AG09309 (cell line): ENCODE data around the gene FAM209A.
"Not testable (repeated sequence)": the region's sequence is repeated elsewhere in the genome, so short reads cannot be mapped to it uniquely, and the experiment has no call there.

ENCODE experiments used
- DNase-seq: peaks from one replicate; pipeline ENCODE4 v3.0.0-alpha.2; 2010; ENCODE audit warnings: low read depth
- H3K4me3 ChIP-seq: 2 replicates; pipeline ENCODE4 v1.5.1; 2011; ENCODE audit warnings: mild to moderate bottlenecking, low read depth, low read length, moderate library complexity; ENCODE audit not compliant: control insufficient read depth
- TF ChIP-seq, protein P1 (sequence below): IDR thresholded peaks from 2 replicates; pipeline ENCODE4 v1.5.1; 2011; ENCODE audit warnings: mild to moderate bottlenecking, low read depth, low read length, inconsistent platforms; ENCODE audit not compliant: insufficient read depth, control insufficient read depth; ENCODE audit errors: missing control alignments

The FAM209A gene, protein sequence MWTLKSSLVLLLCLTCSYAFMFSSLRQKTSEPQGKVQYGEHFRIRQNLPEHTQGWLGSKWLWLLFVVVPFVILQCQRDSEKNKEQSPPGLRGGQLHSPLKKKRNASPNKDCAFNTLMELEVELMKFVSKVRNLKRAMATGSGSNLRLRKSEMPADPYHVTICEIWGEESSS

DNA sequence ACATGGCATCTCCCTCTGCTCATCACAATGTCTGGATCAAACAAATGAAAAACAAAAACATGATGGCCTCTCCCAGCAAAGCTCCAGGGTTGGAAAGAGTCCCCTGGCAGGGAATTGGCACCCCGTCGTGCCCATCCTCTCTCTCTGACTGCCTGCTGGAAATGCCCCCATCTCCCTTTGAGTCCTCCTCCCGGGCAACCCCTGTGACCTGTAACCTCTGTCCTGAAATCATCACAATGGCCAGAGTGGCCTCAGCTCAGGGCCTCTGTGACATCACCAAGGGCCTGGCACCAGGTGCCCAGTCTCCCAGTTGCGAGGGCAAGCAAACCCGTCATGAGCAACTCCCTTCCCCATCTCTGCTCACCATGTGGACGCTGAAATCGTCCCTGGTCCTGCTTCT lies at the start of gene FAM209A:
Gene FAM209A, plus strand, starts transcription at position 301 of the 400 bp plus-strand sequence. Its CDS starts 65 bp downstream, at position 366.
- not testable (repeated sequence) for DNase-seq

DNA sequence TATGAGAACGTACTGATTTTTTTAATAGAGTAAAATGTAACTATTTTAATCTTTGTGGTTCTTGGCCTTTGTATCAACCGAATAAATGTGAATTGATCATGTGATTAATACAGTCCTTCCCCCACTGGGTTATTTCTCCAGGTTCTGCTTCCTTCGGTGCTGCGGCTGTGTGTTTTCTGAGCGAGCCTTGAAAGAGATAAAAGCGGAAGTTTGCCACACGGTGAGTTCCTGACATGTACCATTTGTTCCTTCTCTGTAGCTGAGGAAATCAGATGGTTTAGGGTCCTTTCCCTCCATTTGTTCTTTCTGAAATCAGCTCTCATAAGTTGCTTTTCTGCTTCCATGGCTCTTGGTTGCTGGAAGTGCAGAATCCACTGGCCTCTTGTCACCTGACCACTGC lies 40.6 kb upstream of the FAM209A start:
- no peak overlapping the region for H3K4me3 ChIP-seq
- DNase-seq, result no peak
- TF ChIP-seq, protein P1, sequence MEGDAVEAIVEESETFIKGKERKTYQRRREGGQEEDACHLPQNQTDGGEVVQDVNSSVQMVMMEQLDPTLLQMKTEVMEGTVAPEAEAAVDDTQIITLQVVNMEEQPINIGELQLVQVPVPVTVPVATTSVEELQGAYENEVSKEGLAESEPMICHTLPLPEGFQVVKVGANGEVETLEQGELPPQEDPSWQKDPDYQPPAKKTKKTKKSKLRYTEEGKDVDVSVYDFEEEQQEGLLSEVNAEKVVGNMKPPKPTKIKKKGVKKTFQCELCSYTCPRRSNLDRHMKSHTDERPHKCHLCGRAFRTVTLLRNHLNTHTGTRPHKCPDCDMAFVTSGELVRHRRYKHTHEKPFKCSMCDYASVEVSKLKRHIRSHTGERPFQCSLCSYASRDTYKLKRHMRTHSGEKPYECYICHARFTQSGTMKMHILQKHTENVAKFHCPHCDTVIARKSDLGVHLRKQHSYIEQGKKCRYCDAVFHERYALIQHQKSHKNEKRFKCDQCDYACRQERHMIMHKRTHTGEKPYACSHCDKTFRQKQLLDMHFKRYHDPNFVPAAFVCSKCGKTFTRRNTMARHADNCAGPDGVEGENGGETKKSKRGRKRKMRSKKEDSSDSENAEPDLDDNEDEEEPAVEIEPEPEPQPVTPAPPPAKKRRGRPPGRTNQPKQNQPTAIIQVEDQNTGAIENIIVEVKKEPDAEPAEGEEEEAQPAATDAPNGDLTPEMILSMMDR, result no peak

More for the DNA sequence above, at the start of gene FAM209A:
- not testable (repeated sequence) for H3K4me3 ChIP-seq

DNA sequence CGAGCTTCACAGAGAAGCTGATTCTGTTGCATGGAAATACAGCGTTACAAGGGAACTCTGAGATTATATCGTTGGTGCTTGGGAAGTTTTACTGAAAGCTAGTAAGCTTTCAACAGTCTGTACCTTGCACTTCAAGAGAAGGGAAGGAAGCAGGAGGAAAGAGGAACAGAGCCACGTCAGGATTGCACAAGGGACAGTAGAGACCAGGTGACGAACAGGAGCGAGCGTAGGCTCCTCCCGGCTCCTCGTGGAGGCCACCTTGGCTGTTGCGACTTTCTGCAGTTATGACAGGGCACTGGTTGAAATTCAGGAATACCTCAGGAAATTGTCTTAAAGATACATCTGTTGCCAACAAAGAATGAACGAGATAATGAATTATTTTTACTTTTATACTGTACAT lies 37.3 kb upstream of the FAM209A start:
- TF ChIP-seq, protein P1, result no peak
- no peak for DNase-seq

DNA sequence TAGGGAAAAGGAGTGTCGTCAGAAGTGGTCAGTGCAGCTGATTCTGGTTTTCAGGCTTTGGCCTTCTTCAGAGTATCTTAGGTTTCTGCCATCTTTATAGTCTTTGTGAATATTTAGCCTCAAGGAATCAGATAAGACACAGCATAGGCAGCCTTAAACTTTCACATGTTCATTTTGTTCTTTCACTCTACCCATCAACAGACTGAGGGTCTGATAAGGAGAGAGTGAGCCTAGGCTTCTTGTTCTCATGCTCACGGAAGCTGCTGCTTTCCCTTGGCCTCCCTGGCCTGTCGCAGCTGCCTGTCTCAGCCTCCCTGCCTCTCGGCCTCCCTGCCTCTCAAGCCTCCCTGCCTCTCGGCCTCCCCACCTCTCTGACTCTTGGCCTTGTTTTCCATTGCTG lies 36.0 kb upstream of the FAM209A start:
- H3K4me3 ChIP-seq, result no peak overlapping the region
- TF ChIP-seq, protein P1, result no peak
- no peak for DNase-seq

More for the DNA sequence above, 37.3 kb upstream of the FAM209A start:
- no peak overlapping the region for H3K4me3 ChIP-seq

DNA sequence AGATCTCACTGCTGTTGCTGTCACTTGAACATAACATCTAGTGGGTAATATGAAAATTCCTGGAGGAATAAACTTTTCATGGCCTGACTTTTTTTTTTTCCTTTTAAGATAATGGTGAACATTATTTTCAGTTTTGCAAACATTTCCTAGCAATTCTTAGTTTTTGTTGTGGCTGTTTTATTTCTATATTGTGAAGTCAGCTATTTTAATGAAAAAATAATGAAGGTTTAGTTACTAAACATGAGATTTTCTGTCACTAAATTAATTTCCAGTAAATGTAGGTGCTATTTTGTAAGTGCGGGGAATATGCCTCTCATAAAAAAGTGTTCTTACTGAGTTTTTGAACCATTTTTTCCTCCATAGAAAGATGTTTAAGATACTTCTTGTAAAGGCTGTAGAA lies 23.4 kb upstream of the FAM209A start:
- no peak overlapping the region for H3K4me3 ChIP-seq
- TF ChIP-seq, protein P1, result no peak
- no peak for DNase-seq

DNA sequence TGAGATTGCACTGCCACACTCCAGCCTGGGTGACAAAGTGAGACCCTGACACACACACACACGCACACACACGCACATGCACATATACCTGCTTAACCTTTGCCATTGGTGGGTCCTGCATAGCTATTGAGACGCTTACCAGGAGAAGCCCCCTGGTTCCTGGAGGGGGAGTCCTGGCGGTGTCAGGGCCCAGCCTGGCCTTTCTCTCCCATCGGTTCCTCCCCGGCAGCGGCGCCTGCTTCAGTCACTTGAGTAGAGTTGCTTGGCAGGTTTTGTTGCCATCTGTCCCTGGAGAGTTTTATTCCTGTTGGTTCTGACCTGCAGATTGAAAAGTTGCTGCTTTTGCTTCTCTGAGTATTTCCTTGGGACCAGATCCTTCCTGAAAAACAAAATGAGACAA lies 20.6 kb upstream of the FAM209A start:
- TF ChIP-seq, protein P1, result no peak
- no peak overlapping the region for H3K4me3 ChIP-seq
- no peak for DNase-seq

DNA sequence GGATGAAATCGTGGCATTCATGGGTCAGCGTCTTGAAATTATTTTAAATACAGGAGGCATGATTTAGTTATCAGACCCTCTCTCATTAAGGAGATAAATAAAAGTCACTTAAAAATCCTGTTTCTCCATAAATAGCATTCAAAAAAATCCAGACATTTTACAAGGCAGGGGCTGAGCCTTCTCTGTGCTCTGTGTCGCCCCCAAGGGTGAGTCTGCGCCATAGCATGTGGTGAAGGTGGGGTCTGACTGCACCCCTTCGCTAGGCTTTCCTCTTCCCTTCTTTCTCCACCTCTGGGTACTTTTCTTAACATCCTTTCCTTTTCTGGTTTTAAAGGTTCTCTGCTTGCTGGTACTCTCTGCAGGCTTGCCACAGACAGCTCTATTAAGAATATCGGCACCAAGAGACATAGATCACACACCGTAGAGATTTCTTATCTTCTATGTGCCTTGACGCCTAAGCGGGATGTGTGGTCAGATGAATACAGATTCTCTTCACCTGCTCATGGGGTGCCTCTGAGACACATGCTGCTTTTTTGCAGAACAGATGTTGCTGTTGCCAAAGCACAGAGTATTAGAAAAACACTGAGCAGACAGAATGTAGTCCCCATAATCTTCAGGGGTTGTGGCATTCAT lies 20.1 kb upstream of the FAM209A start:
- no peak overlapping the region for H3K4me3 ChIP-seq
- TF ChIP-seq, protein P1, result peak; percentile 45
- DNase-seq, result no peak
